ENCODE measurements around the gene SLC38A8.

The SLC38A8 gene

DNA sequence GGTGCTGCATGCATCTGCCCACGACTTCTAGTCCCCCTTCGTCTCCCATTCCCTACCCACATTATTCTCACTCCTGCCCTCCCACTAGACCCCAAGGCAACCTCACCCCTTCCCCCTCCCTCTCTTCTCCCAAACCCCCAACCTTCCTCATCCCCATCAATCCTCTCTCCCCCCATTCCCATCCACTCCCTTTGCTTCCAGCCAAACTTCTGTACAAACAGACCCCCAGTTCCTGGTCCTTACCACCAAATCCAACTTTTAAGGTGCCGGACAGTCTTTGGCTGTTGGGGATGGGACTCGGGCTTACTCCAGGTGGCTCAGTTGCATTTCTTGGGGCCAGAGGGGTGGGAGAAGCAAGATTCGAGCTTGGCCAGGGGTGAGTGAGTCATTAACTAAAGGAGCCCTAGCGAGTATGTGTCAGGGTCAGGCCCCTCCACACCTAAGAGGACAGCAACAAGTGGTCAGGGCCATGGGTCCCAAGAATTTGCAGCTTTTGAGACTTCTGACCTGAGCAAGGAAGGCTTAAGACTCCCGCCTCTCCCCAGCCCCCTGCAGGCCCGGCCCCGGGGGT lies at the start of gene SLC38A8:
Gene SLC38A8, minus strand, starts transcription at position 488 of the 571 bp plus-strand sequence. CDS start 638 bp downstream, outside the sequence.
- Histone ChIP-seq H3K4me3 (replicated peaks; ENCODE audit: low read depth, low read length) (no peak within 1 kb of the TSS), H3K27me3 (replicated peaks; ENCODE audit: control insufficient read depth, insufficient read depth, low read length) (no peaks in the 10 kb centered on the region), H3K36me3 (ENCODE audit: control insufficient read depth, insufficient read depth, low read length) (no peaks in the 10 kb centered on the region)
- no peak for TF ChIP-seq CTCF (IDR thresholded peaks at IDR 0.05; ENCODE audit: insufficient read depth, low read length, poor library complexity, severe bottlenecking)
- DNase-seq (ENCODE audit: extremely low read depth, insufficient read length) = no peak

GRCh38 chr16:84091460-84091859 lies 48.9 kb upstream of the SLC38A8 start:
- TF ChIP-seq CTCF (IDR thresholded peaks at IDR 0.05; ENCODE audit: insufficient read depth, low read length, poor library complexity, severe bottlenecking) = no peak
- H3K36me3 ChIP-seq (ENCODE audit: control insufficient read depth, insufficient read depth, low read length) = peaks cover 29% of the 10 kb centered on the region
- H3K27me3 ChIP-seq (replicated peaks; ENCODE audit: control insufficient read depth, insufficient read depth, low read length) = no peaks in the 10 kb centered on the region
- DNase-seq (ENCODE audit: extremely low read depth, insufficient read length) = no peak
- no peak overlapping the region for H3K4me3 ChIP-seq (replicated peaks; ENCODE audit: low read depth, low read length)

- H3K27me3 ChIP-seq (replicated peaks; ENCODE audit: control insufficient read depth, insufficient read depth, low read length) = no peaks in the 10 kb centered on the region
- DNase-seq (ENCODE audit: extremely low read depth, insufficient read length) = no peak
- TF ChIP-seq CTCF (IDR thresholded peaks at IDR 0.05; ENCODE audit: insufficient read depth, low read length, poor library complexity, severe bottlenecking) = no peak
- no peak overlapping the region for H3K4me3 ChIP-seq (replicated peaks; ENCODE audit: low read depth, low read length)
- H3K36me3 ChIP-seq (ENCODE audit: control insufficient read depth, insufficient read depth, low read length) = peaks cover 30% of the 10 kb centered on the region
Observed at GRCh38 chr16:84090211-84090610, 47.6 kb upstream of the SLC38A8 start.

DNA sequence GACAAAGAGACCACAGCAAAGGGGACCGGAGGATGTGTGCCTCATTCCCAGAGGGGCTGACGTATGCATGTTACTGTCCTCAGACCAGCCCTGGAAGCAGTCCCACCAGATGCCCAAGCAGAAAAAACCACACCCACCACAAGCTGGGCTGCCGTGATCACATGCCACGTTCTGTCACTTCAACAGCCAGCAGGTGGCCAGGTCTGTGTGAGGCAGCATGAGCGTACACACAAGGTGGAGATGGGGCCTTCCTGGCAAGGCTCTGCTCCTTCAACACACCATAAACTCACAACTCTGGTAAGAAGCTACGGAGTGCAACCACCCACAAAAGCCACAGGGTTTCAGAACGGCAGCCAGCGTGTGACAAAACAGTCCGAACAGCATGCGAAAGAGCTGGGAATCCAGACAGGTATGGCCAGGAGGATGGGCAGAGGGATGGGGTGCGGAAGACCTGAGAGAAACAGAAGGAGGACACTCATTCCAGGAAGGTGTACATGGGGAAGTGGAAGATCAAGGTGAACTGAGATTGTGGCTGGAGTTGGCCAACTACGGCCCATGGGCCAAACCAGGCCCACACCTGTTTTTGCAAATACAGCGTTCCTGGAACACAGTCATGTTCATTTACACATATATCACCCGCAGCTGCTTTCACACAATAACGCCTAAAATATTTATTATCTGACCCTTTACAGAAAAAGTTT lies 46.2 kb upstream of the SLC38A8 start:
- DNase-seq (ENCODE audit: extremely low read depth, insufficient read length) = peak; percentile 61
- H3K4me3 ChIP-seq (replicated peaks; ENCODE audit: low read depth, low read length) = no peak overlapping the region

GRCh38 chr16:84087466-84088151 lies 45.0 kb upstream of the SLC38A8 start:
- no peak for TF ChIP-seq CTCF (IDR thresholded peaks at IDR 0.05; ENCODE audit: insufficient read depth, low read length, poor library complexity, severe bottlenecking)
- Histone ChIP-seq H3K36me3 (ENCODE audit: control insufficient read depth, insufficient read depth, low read length) (peaks cover 22% of the 10 kb centered on the region), H3K27me3 (replicated peaks; ENCODE audit: control insufficient read depth, insufficient read depth, low read length) (no peaks in the 10 kb centered on the region), H3K4me3 (replicated peaks; ENCODE audit: low read depth, low read length) (no peak overlapping the region)
- no peak for DNase-seq (ENCODE audit: extremely low read depth, insufficient read length)

More for the DNA sequence above, 46.2 kb upstream of the SLC38A8 start:
- TF ChIP-seq CTCF (IDR thresholded peaks at IDR 0.05; ENCODE audit: insufficient read depth, low read length, poor library complexity, severe bottlenecking) = peak; percentile 34
- Histone ChIP-seq H3K36me3 (ENCODE audit: control insufficient read depth, insufficient read depth, low read length) (peaks cover 29% of the 10 kb centered on the region), H3K27me3 (replicated peaks; ENCODE audit: control insufficient read depth, insufficient read depth, low read length) (no peaks in the 10 kb centered on the region)

Data from GM06990 (cell line).